GM12892 (cell line): ENCODE results near the gene ASCC3.

ENCODE experiments used
- POLR2A ChIP-seq: IDR thresholded peaks from 2 replicates; pipeline ENCODE4 v1.6.1; 2011; ENCODE audit warnings: low read depth, low read length, control low read depth
- POLR2AphosphoS5 ChIP-seq: IDR thresholded peaks from 2 replicates; pipeline ENCODE4 v1.6.1; 2011; ENCODE audit warnings: low read depth, low read length, control low read depth

DNA sequence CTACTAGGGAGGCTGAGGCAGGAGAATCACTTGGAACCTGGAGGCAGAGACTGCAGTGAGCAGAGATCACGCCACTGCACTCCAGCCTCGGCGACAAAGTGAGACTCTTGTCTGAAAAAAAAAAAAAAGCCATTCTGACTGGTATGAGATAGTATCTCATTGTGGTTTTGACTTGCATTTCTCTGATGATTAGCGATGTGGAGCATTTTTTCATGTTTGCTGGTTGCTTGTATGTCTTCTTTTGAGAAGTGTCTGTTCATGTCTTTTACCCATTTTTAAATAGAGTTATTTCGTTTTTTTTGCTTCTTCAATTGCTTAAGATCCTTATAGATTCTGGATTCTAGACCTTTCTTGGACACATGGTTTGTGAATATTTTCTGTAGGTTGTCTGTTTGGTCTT, 312.9 kb downstream of the ASCC3 start:
- TF ChIP-seq POLR2A, result no peak
- no peak for TF ChIP-seq POLR2AphosphoS5
